ENCODE measurements around the gene UBA6.

- TF ChIP-seq CTCF (conservative IDR thresholded peaks at IDR 0.05 in 1 of 2, IDR thresholded peaks at IDR 0.05 in 1 of 2; ENCODE audit: low read depth in 1 of 2, low read length in 2 of 2) (no peak), EZH2 (IDR thresholded peaks at IDR 0.05; ENCODE audit: low read length, missing control alignments) (no peak)
These were observed 135.7 kb downstream of the UBA6 start for GRCh38 chr4:67565284-67565683.
